T follicular helper cell (primary cell): ENCODE measurements around the gene ADAMTS13.
A peak's percentile ranks its signal among the peaks of the same experiment; 100 is the strongest.

ENCODE experiments used
- DNase-seq: peaks from one replicate; pipeline ENCODE4 v3.0.0-alpha.2; 2020; ENCODE audit warnings: low read depth

ADAMTS13 gene

GRCh38 chr9:133472277-133472645 is 50.1 kb downstream of the ADAMTS13 start:
- no peak for DNase-seq

- no peak for DNase-seq
Measured at GRCh38 chr9:133472753-133473378, 50.7 kb downstream of the ADAMTS13 start.

DNA sequence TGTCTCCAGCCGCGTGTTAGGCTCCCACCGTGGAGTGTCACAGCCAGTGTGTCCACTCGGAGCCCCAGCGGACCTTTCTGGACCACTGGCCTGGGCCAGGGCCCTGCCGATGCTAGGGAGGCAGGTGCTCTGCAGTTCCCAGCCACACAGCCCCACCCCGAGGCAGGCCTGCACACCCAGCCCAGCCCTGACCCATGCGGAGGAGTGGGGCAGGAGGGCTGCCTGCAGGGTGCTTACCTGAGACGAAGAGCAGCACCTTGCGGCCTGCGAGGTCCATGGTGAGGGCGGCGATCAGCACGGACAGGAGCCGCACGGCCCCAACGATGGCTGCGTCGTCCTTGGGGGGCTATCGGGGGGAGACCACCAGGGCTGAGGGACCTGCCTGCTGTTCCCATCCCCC is 51.6 kb downstream of the ADAMTS13 start:
- DNase-seq, result no peak

DNA sequence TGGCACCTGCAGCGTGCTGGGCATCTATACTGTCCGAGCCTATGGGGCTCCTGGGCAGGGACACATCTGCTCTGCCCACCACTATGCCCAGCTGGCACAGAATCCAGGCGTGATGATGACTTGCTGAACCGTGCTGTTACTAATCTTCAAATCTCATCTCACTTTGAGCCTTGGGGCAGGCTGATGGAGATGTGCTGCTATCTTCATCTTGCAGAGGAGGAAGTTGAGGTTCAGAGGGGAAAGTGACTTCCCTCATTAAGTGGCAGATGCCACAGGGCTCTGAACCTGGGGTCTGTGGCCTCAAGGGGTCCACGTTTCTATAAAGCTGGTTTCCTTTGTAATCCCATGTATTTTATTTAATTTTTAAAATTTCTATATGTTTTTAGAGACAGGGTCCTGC is 52.0 kb downstream of the ADAMTS13 start:
- no peak for DNase-seq

- DNase-seq, result no peak
Measured at GRCh38 chr9:133474853-133475252, 52.7 kb downstream of the ADAMTS13 start.

- no peak for DNase-seq
Measured at GRCh38 chr9:133475292-133476012, 53.3 kb downstream of the ADAMTS13 start.

- no peak for DNase-seq
Measured at GRCh38 chr9:133476036-133476931, 54.1 kb downstream of the ADAMTS13 start.

GRCh38 chr9:133476941-133477340 is 54.8 kb downstream of the ADAMTS13 start:
- no peak for DNase-seq

DNA sequence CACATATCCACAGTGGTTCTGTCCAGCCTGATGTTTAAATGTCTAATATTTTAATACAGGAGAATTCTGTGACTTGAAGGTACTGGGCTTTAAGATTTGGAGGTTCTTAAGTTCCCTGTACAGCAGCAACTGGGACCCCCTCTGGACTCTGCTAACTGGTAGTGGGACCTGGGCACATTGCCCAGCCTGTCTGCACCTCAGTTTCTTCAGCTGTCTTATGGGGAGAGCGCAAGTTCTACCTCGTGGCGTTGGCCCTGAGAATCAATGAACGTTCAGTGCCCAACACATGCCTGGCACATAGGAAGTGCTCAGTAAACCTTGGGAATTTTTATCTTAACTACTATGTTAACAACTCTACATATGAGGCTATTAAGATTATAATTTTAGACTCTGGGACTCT is 55.3 kb downstream of the ADAMTS13 start:
- no peak for DNase-seq

- no peak for DNase-seq
Measured at GRCh38 chr9:133477992-133478850, 56.1 kb downstream of the ADAMTS13 start.

DNA sequence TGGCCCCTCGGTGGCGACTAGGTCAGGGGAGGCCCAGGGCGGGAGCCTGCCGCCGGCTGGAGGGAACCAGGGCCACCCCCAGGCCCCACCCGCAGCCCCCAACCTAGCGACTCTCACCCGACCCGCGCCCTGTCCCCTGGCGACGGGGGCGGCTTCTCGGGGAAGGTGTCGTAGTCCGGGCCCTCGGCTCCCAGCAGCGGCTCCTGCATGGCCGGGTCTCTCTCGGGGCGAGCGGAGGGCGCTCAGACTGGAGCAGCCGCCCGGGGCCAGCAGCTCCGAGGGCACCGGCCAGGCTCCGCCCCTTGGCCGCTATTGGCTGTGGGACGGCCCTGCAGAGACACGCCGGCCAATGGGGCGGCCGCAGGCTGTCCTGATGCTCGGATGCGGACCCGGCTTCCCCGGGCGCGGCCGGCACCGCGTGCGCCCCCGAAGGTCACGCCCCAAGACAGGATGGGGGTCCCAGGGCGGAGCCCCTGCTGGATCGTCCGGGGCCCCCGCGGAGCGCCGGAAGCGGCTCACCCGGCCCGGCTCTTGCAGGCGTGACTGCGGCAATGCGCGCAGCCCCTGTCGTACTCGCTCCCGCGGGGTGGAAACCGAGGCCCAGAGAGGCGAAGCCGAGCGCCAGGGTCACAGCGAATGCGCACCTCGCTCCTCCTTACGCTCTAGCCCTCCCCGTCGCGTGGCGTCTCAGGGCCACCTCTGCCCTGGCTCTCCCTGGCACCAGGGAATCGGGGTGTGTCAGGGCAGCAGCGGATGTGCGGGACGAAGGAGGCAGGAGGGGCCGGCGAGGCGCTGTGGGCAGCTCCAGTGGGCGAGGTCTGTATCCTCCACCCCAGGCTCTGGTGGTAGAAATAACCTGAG is 56.9 kb downstream of the ADAMTS13 start, which contains the start of gene SLC2A6:
Gene SLC2A6 (minus strand): TSS at position 249 of the 861 bp plus-strand sequence. CDS start 40 bp downstream, at position 209.
- peak; percentile 70 for DNase-seq

GRCh38 chr9:133483611-133484010 is 61.4 kb downstream of the ADAMTS13 start:
- DNase-seq, result no peak

GRCh38 chr9:133484671-133485437 is 62.7 kb downstream of the ADAMTS13 start:
- DNase-seq, result no peak

- no peak for DNase-seq
Measured at GRCh38 chr9:133485531-133486260, 63.5 kb downstream of the ADAMTS13 start.

GRCh38 chr9:133487331-133487725 is 65.2 kb downstream of the ADAMTS13 start:
- no peak for DNase-seq

- no peak for DNase-seq
Measured at GRCh38 chr9:133488686-133489252, 66.6 kb downstream of the ADAMTS13 start.

DNA sequence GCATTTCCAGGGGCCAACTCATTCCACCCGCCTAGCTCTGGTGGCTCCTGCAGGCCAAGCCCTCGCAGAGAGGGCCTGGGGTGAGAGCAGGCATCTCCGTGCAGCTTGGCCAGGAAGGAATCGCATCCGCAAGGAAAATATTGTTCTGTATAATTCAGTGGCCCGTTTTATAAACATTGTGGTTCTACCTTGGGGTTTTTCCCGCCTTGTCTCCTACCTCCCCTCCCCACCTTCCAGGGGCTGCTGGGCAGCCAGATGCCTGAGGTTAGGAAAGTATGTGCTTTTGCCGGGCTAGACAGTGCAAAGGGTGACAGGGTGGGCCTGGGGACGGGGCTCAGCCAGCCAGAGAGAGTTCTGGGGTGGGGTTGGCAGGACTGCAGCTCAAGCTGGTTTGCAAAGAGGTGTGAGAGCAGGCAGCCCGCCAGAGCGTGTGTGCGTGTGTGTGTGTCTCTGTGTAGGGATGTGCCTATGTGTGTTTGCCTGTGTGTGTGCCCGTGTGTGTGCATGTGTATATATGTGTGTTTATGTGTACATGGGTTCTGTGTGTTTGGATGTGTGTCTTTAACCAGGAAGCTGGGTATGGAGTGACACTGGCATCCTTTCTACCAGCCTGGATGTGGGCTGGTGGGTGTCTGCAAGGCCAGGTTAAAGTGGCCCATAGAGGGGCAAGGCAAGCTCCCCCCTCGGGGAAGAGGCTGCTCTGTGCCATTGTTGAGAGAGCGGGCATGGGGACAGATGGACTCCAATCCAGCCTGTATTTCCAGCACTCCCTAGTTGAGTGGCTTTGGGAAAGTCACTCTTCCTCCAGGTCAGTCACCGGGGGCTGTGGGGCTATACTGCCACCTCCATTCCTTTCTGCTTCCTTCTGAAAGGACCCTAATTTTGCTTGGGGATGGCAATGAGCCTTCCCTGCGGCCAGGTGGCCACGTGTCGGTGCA is 67.4 kb downstream of the ADAMTS13 start:
- no peak for DNase-seq

- DNase-seq, result no peak
Measured at GRCh38 chr9:133490201-133490681, 68.1 kb downstream of the ADAMTS13 start.
